Measurements from ENCODE around the gene FGF12.

The FGF12 gene

GRCh38 chr3:192313605-192314004, 413.7 kb downstream of the FGF12 start:
- no peak for TF ChIP-seq TAF1 (IDR thresholded peaks at IDR 0.05; ENCODE audit: borderline replicate concordance, insufficient read depth, low read length)
- no peak for TF ChIP-seq FOXP2 (optimal IDR thresholded peaks at IDR 0.05; ENCODE audit: borderline replicate concordance, extremely low read depth, extremely low read length, insufficient read depth)
- TF ChIP-seq POLR2AphosphoS5 (IDR thresholded peaks at IDR 0.05; ENCODE audit: low read depth, low read length), result no peak
- TF ChIP-seq SIN3A (IDR thresholded peaks at IDR 0.05; ENCODE audit: borderline replicate concordance, insufficient read depth, low read length), result no peak
- TF ChIP-seq REST (IDR thresholded peaks at IDR 0.05; ENCODE audit: insufficient read depth in 1 of 2, low read depth in 2 of 2, low read length in 2 of 2), result no peak

- no peak for TF ChIP-seq REST (IDR thresholded peaks at IDR 0.05; ENCODE audit: insufficient read depth in 1 of 2, low read depth in 2 of 2, low read length in 2 of 2)
- no peak for TF ChIP-seq POLR2AphosphoS5 (IDR thresholded peaks at IDR 0.05; ENCODE audit: low read depth, low read length)
- TF ChIP-seq FOXP2 (optimal IDR thresholded peaks at IDR 0.05; ENCODE audit: borderline replicate concordance, extremely low read depth, extremely low read length, insufficient read depth), result no peak
- TF ChIP-seq SIN3A (IDR thresholded peaks at IDR 0.05; ENCODE audit: borderline replicate concordance, insufficient read depth, low read length), result no peak
- TF ChIP-seq TAF1 (IDR thresholded peaks at IDR 0.05; ENCODE audit: borderline replicate concordance, insufficient read depth, low read length), result no peak
These were observed 419.7 kb downstream of the FGF12 start for GRCh38 chr3:192307631-192308030.

- no peak for TF ChIP-seq POLR2AphosphoS5 (IDR thresholded peaks at IDR 0.05; ENCODE audit: low read depth, low read length)
- no peak for TF ChIP-seq REST (IDR thresholded peaks at IDR 0.05; ENCODE audit: insufficient read depth in 1 of 2, low read depth in 2 of 2, low read length in 2 of 2)
- no peak for TF ChIP-seq FOXP2 (optimal IDR thresholded peaks at IDR 0.05; ENCODE audit: borderline replicate concordance, extremely low read depth, extremely low read length, insufficient read depth)
- TF ChIP-seq TAF1 (IDR thresholded peaks at IDR 0.05; ENCODE audit: borderline replicate concordance, insufficient read depth, low read length), result no peak
These were observed 424.1 kb downstream of the FGF12 start for GRCh38 chr3:192303235-192303634.

GRCh38 chr3:192302721-192303120, 424.6 kb downstream of the FGF12 start:
- TF ChIP-seq POLR2AphosphoS5 (IDR thresholded peaks at IDR 0.05; ENCODE audit: low read depth, low read length) (no peak), SIN3A (IDR thresholded peaks at IDR 0.05; ENCODE audit: borderline replicate concordance, insufficient read depth, low read length) (no peak), FOXP2 (optimal IDR thresholded peaks at IDR 0.05; ENCODE audit: borderline replicate concordance, extremely low read depth, extremely low read length, insufficient read depth) (no peak), TAF1 (IDR thresholded peaks at IDR 0.05; ENCODE audit: borderline replicate concordance, insufficient read depth, low read length) (no peak), REST (IDR thresholded peaks at IDR 0.05; ENCODE audit: insufficient read depth in 1 of 2, low read depth in 2 of 2, low read length in 2 of 2) (no peak)

GRCh38 chr3:192299921-192300320, 427.4 kb downstream of the FGF12 start:
- TF ChIP-seq TAF1 (IDR thresholded peaks at IDR 0.05; ENCODE audit: borderline replicate concordance, insufficient read depth, low read length), result no peak
- no peak for TF ChIP-seq REST (IDR thresholded peaks at IDR 0.05; ENCODE audit: insufficient read depth in 1 of 2, low read depth in 2 of 2, low read length in 2 of 2)
- TF ChIP-seq POLR2AphosphoS5 (IDR thresholded peaks at IDR 0.05; ENCODE audit: low read depth, low read length), result no peak
- TF ChIP-seq SIN3A (IDR thresholded peaks at IDR 0.05; ENCODE audit: borderline replicate concordance, insufficient read depth, low read length), result no peak
- no peak for TF ChIP-seq FOXP2 (optimal IDR thresholded peaks at IDR 0.05; ENCODE audit: borderline replicate concordance, extremely low read depth, extremely low read length, insufficient read depth)
